Measurements from ENCODE around the gene NR3C2. TPM values are rescaled to one million over a fixed set of nuclear protein-coding genes. Genes with fewer than 3 reads are reported as not detected.
"Not testable (repeated sequence)": the region's sequence is repeated elsewhere in the genome, so short reads cannot be mapped to it uniquely, and the experiment has no call there.

NR3C2 gene
- total RNA-seq, 1 experiment from 2014 or later = 0.63 TPM

- H3K4me3 ChIP-seq = no peak overlapping the region
- H3K27ac ChIP-seq = no peak overlapping the region
- no peaks in the 10 kb centered on the region for H3K36me3 ChIP-seq
- no peaks in the 10 kb centered on the region for H3K9me3 ChIP-seq (replicated peaks)
- DNase-seq = no peak
- H3K4me1 ChIP-seq = peaks cover 7% of the 10 kb centered on the region
- H3K27me3 ChIP-seq = no peaks in the 10 kb centered on the region
Observed at GRCh38 chr4:148203056-148203898, 238.9 kb downstream of the NR3C2 start.

- DNase-seq = no peak
- Histone ChIP-seq H3K27ac (no peak overlapping the region), H3K27me3 (no peaks in the 10 kb centered on the region), H3K9me3 (replicated peaks) (no peaks in the 10 kb centered on the region), H3K36me3 (no peaks in the 10 kb centered on the region), H3K4me3 (no peak overlapping the region), H3K4me1 (peaks cover 7% of the 10 kb centered on the region)
Observed at GRCh38 chr4:148200960-148201359, 241.3 kb downstream of the NR3C2 start.

GRCh38 chr4:148196164-148196563 lies 246.1 kb downstream of the NR3C2 start:
- no peaks in the 10 kb centered on the region; the same call in 1 of the 2 replicates for H3K4me1 ChIP-seq
- H3K27ac ChIP-seq = no peak overlapping the region
- no peaks in the 10 kb centered on the region; the same call in 1 of the 2 replicates for H3K36me3 ChIP-seq
- H3K9me3 ChIP-seq (replicated peaks) = no peaks in the 10 kb centered on the region
- DNase-seq = peak; percentile 43 to 59
- no peaks in the 10 kb centered on the region for H3K27me3 ChIP-seq
- no peak overlapping the region for H3K4me3 ChIP-seq

GRCh38 chr4:148192526-148192925 lies 249.7 kb downstream of the NR3C2 start:
- H3K36me3 ChIP-seq = no peaks in the 10 kb centered on the region; the same call in 1 of the 2 replicates
- H3K27me3 ChIP-seq = no peaks in the 10 kb centered on the region
- no peak overlapping the region for H3K4me3 ChIP-seq
- DNase-seq = peak in 1 of 2 experiments; percentile 9
- H3K4me1 ChIP-seq = no peaks in the 10 kb centered on the region; the same call in 1 of the 2 replicates
- no peaks in the 10 kb centered on the region for H3K9me3 ChIP-seq (replicated peaks)
- no peak overlapping the region; the same call in 1 of the 2 replicates for H3K27ac ChIP-seq

- DNase-seq, H3K4me3 ChIP-seq, H3K36me3 ChIP-seq: not testable (repeated sequence)
Observed at GRCh38 chr4:148187454-148188222, 254.6 kb downstream of the NR3C2 start.

GRCh38 chr4:148184922-148185321 lies 257.3 kb downstream of the NR3C2 start:
- no peaks in the 10 kb centered on the region for H3K27me3 ChIP-seq
- H3K4me1 ChIP-seq = no peaks in the 10 kb centered on the region
- no peak overlapping the region for H3K4me3 ChIP-seq

More at GRCh38 chr4:148187454-148188222, 254.6 kb downstream of the NR3C2 start:
- H3K9me3 ChIP-seq (replicated peaks); H3K4me1 ChIP-seq; H3K27ac ChIP-seq; H3K27me3 ChIP-seq: not testable (repeated sequence)

GRCh38 chr4:148182230-148182911 lies 259.8 kb downstream of the NR3C2 start:
- DNase-seq = no peak

More at GRCh38 chr4:148184922-148185321, 257.3 kb downstream of the NR3C2 start:
- Histone ChIP-seq H3K9me3 (replicated peaks) (0 out of 2 replicates have a peak, but pooled peaks cover 2% of the 10 kb centered on the region), H3K27ac (no peak overlapping the region), H3K36me3 (no peaks in the 10 kb centered on the region)
- no peak for DNase-seq

GRCh38 chr4:148173397-148174017 lies 268.7 kb downstream of the NR3C2 start:
- Histone ChIP-seq H3K36me3 (no peaks in the 10 kb centered on the region), H3K27me3 (no peaks in the 10 kb centered on the region), H3K4me1 (no peaks in the 10 kb centered on the region), H3K4me3 (no peak overlapping the region), H3K9me3 (replicated peaks) (no peaks in the 10 kb centered on the region), H3K27ac (no peak overlapping the region)
- no peak for DNase-seq

More at GRCh38 chr4:148182230-148182911, 259.8 kb downstream of the NR3C2 start:
- Histone ChIP-seq H3K4me1 (no peaks in the 10 kb centered on the region), H3K36me3 (no peaks in the 10 kb centered on the region), H3K27me3 (no peaks in the 10 kb centered on the region), H3K27ac (no peak overlapping the region), H3K9me3 (replicated peaks) (0 out of 2 replicates have a peak, but pooled peaks cover 2% of the 10 kb centered on the region), H3K4me3 (no peak overlapping the region)

GRCh38 chr4:148171596-148171995 lies 270.6 kb downstream of the NR3C2 start:
- H3K4me1 ChIP-seq = peaks cover 4% of the 10 kb centered on the region; the same call in 1 of the 2 replicates
- H3K36me3 ChIP-seq = no peaks in the 10 kb centered on the region
- no peaks in the 10 kb centered on the region for H3K27me3 ChIP-seq
- DNase-seq = no peak
- H3K27ac ChIP-seq = no peak overlapping the region
- H3K4me3 ChIP-seq = no peak overlapping the region
- H3K9me3 ChIP-seq (replicated peaks) = no peaks in the 10 kb centered on the region

GRCh38 chr4:148170408-148171365 lies 271.5 kb downstream of the NR3C2 start:
- Histone ChIP-seq H3K36me3 (no peaks in the 10 kb centered on the region), H3K27me3 (no peaks in the 10 kb centered on the region), H3K27ac (no peak overlapping the region), H3K4me3 (no peak overlapping the region), H3K9me3 (replicated peaks) (no peaks in the 10 kb centered on the region), H3K4me1 (peaks cover 10% of the 10 kb centered on the region)
- no peak for DNase-seq

- peaks cover 15% of the 10 kb centered on the region for H3K4me1 ChIP-seq
- DNase-seq = peak; percentile 44 to 55
- H3K27ac ChIP-seq = peak overlapping the region; percentile 14; the same call in 1 of the 2 replicates
- no peaks in the 10 kb centered on the region for H3K9me3 ChIP-seq (replicated peaks)
- peak overlapping the region; percentile 33 for H3K4me3 ChIP-seq
- H3K36me3 ChIP-seq = no peaks in the 10 kb centered on the region
- no peaks in the 10 kb centered on the region for H3K27me3 ChIP-seq
Observed at GRCh38 chr4:148166132-148166591, 276.1 kb downstream of the NR3C2 start.

- DNase-seq = no peak
- Histone ChIP-seq H3K36me3 (no peaks in the 10 kb centered on the region), H3K4me3 (no peak overlapping the region), H3K4me1 (peaks cover 15% of the 10 kb centered on the region), H3K9me3 (replicated peaks) (no peaks in the 10 kb centered on the region), H3K27me3 (no peaks in the 10 kb centered on the region), H3K27ac (no peak overlapping the region)
Observed at GRCh38 chr4:148164557-148164956, 277.7 kb downstream of the NR3C2 start.

- DNase-seq = no peak
Observed at GRCh38 chr4:148162991-148163390, 279.2 kb downstream of the NR3C2 start.

More at GRCh38 chr4:148162991-148163390, 279.2 kb downstream of the NR3C2 start:
- Histone ChIP-seq H3K27me3 (no peaks in the 10 kb centered on the region), H3K4me1 (peaks cover 15% of the 10 kb centered on the region), H3K4me3 (no peak overlapping the region), H3K36me3 (no peaks in the 10 kb centered on the region), H3K27ac (no peak overlapping the region), H3K9me3 (replicated peaks) (no peaks in the 10 kb centered on the region)
